Measurements from ENCODE around the gene ARMC9.
"Not testable (repeated sequence)": the region's sequence is repeated elsewhere in the genome, so short reads cannot be mapped to it uniquely, and the experiment has no call there.

The ARMC9 gene

DNA sequence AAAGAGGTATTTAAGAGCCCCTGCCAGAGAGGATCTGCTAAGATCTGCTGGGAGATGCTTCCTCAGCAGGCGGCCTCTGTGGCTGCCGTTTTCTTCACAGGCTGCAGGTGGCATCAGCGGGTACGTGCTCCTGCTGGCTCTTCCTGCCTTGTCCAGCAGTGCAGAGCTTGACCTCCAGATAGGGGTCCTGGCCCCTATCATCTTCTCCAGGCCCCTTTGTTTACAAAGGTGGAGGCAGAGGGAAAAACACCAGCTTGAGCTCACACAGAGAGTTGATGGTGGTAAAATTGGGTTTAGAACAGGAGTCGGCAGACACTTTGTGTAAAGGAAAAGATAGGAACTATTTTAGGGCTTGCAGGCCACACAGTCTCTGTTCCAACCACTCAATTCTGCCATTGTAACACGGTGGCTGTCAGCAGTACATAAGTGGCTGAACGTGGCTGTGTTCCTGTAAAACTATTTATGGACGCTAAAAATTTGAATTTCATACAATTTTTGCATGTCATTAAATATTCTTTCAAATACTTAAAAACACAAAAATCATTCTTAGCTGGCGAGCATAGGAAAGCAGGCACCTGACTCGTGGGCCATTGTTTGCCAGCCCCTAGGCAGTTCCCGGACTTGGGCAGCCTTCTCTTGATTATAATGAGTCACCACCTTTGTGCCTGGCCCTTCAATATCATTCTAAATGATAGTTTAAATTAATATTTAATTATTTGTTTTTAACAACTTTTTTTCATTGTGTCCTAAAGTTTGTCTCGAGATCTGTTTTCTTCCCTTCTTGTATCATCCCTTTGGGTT, 98.9 kb downstream of the ARMC9 start:
- no peak overlapping the region for H3K4me3 ChIP-seq (ENCODE audit: low read depth, low read length)
- no peak for DNase-seq (ENCODE audit: low read depth)

GRCh38 chr2:231298091-231298490, 99.7 kb downstream of the ARMC9 start:
- no peak for DNase-seq (ENCODE audit: low read depth)
- no peak overlapping the region for H3K4me3 ChIP-seq (ENCODE audit: low read depth, low read length)

- no peak for DNase-seq (ENCODE audit: low read depth)
- H3K4me3 ChIP-seq (ENCODE audit: low read depth, low read length): no peak overlapping the region
Observed at GRCh38 chr2:231299267-231299666, 100.8 kb downstream of the ARMC9 start.

- H3K4me3 ChIP-seq (ENCODE audit: low read depth, low read length): no peak overlapping the region
- no peak for DNase-seq (ENCODE audit: low read depth)
Observed at GRCh38 chr2:231300020-231300721, 101.7 kb downstream of the ARMC9 start.

DNA sequence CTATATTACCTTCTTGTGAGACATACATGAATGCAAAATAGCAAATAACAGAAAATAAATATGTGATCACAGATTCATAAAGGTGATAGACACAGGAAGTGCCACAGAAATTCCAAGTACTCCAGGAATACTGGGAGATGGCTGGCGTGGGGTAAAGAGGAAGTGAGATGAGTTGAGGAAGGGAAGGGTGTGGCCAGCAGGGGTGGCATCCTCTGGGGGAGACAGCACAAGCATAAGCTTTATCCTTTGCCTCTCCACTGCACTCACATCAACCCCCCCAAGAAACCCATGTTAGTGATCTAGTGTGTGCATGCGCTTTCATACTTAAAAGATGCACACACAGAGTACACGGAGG, 102.3 kb downstream of the ARMC9 start:
- H3K4me3 ChIP-seq (ENCODE audit: low read depth, low read length): no peak overlapping the region
- no peak for DNase-seq (ENCODE audit: low read depth)

GRCh38 chr2:231304259-231304658, 105.8 kb downstream of the ARMC9 start:
- not testable (repeated sequence) for DNase-seq (ENCODE audit: low read depth)

GRCh38 chr2:231305221-231305620, 106.8 kb downstream of the ARMC9 start:
- DNase-seq (ENCODE audit: low read depth): no peak
- no peak overlapping the region for H3K4me3 ChIP-seq (ENCODE audit: low read depth, low read length)

More at GRCh38 chr2:231304259-231304658, 105.8 kb downstream of the ARMC9 start:
- not testable (repeated sequence) for H3K4me3 ChIP-seq (ENCODE audit: low read depth, low read length)

GRCh38 chr2:231306791-231307393, 108.5 kb downstream of the ARMC9 start:
- H3K4me3 ChIP-seq (ENCODE audit: low read depth, low read length): no peak overlapping the region
- DNase-seq (ENCODE audit: low read depth): no peak

- H3K4me3 ChIP-seq (ENCODE audit: low read depth, low read length): no peak overlapping the region
- no peak for DNase-seq (ENCODE audit: low read depth)
Observed at GRCh38 chr2:231308219-231308618, 109.8 kb downstream of the ARMC9 start.

GRCh38 chr2:231308631-231309428, 110.4 kb downstream of the ARMC9 start:
- no peak overlapping the region for H3K4me3 ChIP-seq (ENCODE audit: low read depth, low read length)
- no peak for DNase-seq (ENCODE audit: low read depth)

DNA sequence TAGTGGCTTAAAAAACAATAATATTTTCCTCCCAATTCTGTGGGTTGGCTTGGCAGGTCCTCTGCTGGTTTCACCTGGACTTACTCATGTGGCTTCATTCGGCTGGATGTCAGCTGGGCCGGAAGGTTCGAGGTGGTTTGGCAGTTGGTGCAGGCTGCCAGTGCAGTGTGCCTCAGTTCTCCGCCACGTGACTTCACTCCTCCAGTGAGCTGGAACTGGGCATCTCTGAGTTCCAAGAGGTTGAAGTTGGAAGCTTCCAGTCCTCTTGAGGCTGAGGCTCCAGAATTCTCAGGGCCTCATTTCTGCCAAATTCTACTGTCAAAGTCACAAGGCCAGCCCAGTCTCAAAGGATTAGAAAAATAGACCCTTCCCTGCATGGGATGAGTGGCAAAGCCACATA, 113.6 kb downstream of the ARMC9 start:
- H3K4me3 ChIP-seq (ENCODE audit: low read depth, low read length): no peak overlapping the region
- DNase-seq (ENCODE audit: low read depth): no peak

- H3K4me3 ChIP-seq (ENCODE audit: low read depth, low read length): no peak overlapping the region
- no peak for DNase-seq (ENCODE audit: low read depth)
Observed at GRCh38 chr2:231315896-231316295, 117.5 kb downstream of the ARMC9 start.

- DNase-seq (ENCODE audit: low read depth): no peak
- H3K4me3 ChIP-seq (ENCODE audit: low read depth, low read length): no peak overlapping the region
Observed at GRCh38 chr2:231317579-231317978, 119.1 kb downstream of the ARMC9 start.

- H3K4me3 ChIP-seq (ENCODE audit: low read depth, low read length): no peak overlapping the region
- no peak for DNase-seq (ENCODE audit: low read depth)
Observed at GRCh38 chr2:231318436-231318835, 120.0 kb downstream of the ARMC9 start.

DNA sequence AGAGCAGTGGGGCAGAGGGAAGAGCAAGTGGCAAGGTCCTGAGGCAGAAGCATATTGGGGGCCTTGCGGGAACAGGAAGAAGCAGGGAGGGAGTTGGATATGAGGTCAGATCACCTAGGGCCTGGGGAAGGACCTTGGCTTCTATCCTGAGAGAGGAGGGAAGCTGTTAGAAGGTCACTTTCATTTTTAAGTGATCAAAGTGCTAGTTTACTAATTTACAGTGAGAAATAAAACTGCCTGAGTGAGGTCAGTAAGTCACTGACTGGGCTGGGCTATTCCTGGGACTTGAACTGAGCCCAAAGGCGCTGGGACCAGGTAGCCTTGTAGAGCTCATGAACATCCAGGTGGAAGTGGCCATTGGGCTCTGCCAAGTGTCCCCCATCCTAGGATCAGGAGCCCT, 120.5 kb downstream of the ARMC9 start:
- H3K4me3 ChIP-seq (ENCODE audit: low read depth, low read length): no peak overlapping the region
- no peak for DNase-seq (ENCODE audit: low read depth)

DNA sequence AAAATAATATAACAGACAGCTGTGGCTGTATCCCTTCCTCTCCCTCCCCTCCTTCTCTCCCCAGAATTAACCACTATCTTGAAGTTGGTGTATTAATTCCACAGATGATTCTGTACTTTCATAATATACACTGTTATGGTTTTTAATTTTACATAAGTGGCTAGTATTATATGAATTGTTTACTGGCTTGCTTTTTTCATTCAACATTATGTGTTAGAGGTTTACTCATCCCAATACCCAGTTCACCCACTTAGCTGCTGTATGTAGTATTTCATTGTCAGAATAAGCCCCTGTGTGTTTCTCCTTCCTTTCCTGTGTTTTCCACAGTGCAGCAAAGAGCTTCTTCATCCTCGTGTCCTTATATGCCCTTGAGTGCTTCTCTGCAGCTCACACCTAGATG, 121.4 kb downstream of the ARMC9 start:
- no peak for DNase-seq (ENCODE audit: low read depth)

GRCh38 chr2:231321021-231321420, 122.6 kb downstream of the ARMC9 start:
- no peak overlapping the region for H3K4me3 ChIP-seq (ENCODE audit: low read depth, low read length)
- no peak for DNase-seq (ENCODE audit: low read depth)

More for the DNA sequence above, 121.4 kb downstream of the ARMC9 start:
- H3K4me3 ChIP-seq (ENCODE audit: low read depth, low read length): no peak overlapping the region

DNA sequence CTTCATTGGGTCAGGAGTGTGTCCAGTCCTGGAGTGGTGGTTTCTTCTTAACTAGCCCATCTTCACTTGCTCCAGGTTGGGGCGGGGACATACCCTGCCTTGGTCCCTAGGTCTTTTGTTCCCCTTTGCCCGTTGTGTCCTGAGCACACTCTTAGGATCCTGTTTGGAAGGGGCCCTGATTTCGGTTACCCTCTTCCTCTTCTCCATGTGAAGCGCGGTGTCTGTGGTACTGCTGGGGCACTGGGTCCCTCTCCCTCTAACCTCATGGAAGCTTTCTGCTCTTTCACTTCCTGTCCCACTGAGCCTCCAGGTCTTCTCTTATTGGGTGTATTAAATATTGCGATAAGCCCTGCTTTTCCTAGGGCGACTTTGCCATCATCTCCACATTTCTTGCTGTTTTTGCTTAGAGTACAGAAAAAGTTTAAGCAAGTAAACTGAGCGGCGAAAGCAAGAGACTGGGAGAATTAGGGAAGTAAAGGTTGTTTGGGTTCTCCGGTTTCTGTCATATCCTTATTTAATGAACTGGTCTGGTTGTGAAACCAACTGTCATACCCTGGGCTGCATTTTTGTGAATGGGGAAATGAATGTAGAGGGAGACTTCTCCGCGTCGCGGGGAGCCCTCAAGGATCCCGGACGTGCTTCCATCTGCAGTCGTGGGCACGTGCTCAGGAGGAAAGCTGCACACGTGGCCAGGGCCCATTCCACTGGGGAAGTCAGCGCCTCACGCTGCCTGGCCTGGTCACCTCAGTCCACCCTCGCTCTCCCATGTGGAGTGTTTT, 123.3 kb downstream of the ARMC9 start:
- no peak for DNase-seq (ENCODE audit: low read depth)
- no peak overlapping the region for H3K4me3 ChIP-seq (ENCODE audit: low read depth, low read length)

DNA sequence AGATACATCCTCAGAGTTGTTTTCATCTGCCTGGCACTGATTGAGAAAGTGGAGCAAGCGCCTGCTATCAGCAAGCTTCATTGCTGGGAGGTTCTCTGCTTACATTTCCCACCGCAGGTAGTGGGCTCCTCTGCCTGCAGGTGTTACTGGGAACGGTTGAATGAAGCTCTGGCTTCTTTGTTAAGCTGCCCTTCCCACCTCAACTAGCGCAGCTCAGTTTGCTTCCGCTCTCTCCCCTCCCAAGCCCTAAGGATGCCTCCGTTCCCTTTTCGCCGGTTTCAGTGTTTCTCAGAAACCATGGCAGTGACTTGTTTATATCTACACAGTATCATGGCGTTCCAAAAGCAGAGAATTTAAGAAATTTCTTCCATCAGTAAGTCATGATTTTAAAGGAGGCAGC, 124.9 kb downstream of the ARMC9 start:
- no peak for DNase-seq (ENCODE audit: low read depth)
- H3K4me3 ChIP-seq (ENCODE audit: low read depth, low read length): no peak overlapping the region

All from skeletal muscle cell (primary cell).